CD14-positive monocyte (primary cell): ENCODE measurements around the gene ACSM3. TPM values are rescaled to one million over a fixed set of nuclear protein-coding genes. Genes with fewer than 3 reads are reported as not detected.
A peak's percentile ranks its signal among the peaks of the same experiment; 100 is the strongest.

Source experiments
- DNase-seq, 3 donors: peaks; one replicate each; pipeline ENCODE4 v3.0.0-alpha.2; 2011 to 2022
- H2AFZ ChIP-seq: 2 replicates; pipeline ENCODE4 v1.6.0; 2012; ENCODE audit warnings: mild to moderate bottlenecking, low read depth, low read length, inconsistent platforms; ENCODE audit not compliant: insufficient read depth, poor library complexity, severe bottlenecking
- H3K27ac ChIP-seq, 2 donors: 1 replicate in 1 of 2; 2 replicates in 1 of 2; pipeline ENCODE4 v1.5.1; 2012 to 2013; ENCODE audit warnings: low read length in 2 of 2, control low read depth in 1 of 2, inconsistent platforms in 1 of 2, low read depth in 1 of 2, mild to moderate bottlenecking in 1 of 2
- H3K27me3 ChIP-seq, 2 donors: one replicate each; pipeline versions ENCODE4 v1.6.0 to v1.6.1; 2011 to 2013; ENCODE audit warnings: low read length in 2 of 2; ENCODE audit not compliant: control insufficient read depth in 2 of 2, insufficient read depth in 2 of 2
- H3K36me3 ChIP-seq, 2 donors: replicated peaks in 1 of 2; 1 replicate in 1 of 2; 2 replicates in 1 of 2; pipeline versions ENCODE4 v1.5.1 to v1.6.1; 2012 to 2013; ENCODE audit warnings: low read length in 2 of 2, control low read depth in 1 of 2, inconsistent platforms in 1 of 2, mild to moderate bottlenecking in 1 of 2; ENCODE audit not compliant: insufficient read depth in 2 of 2, control insufficient read depth in 1 of 2
- H3K4me1 ChIP-seq, 2 donors: 1 replicate in 1 of 2; 2 replicates in 1 of 2; pipeline versions ENCODE4 v1.5.1 to v1.6.1; 2012 to 2013; ENCODE audit warnings: low read length in 2 of 2, control low read depth in 1 of 2, inconsistent platforms in 1 of 2, mild to moderate bottlenecking in 1 of 2, moderate library complexity in 1 of 2; ENCODE audit not compliant: insufficient read depth in 2 of 2, control insufficient read depth in 1 of 2
- H3K4me2 ChIP-seq: replicated peaks from 2 replicates; pipeline ENCODE3; 2012; ENCODE audit warnings: low read length, moderate library complexity, mild to moderate bottlenecking; ENCODE audit not compliant: poor library complexity, severe bottlenecking; ENCODE audit errors: extremely low read depth
- H3K4me3 ChIP-seq, 3 experiments: fragments of 200-600 bp in 1 of 3; sonication (generic) in 1 of 3; replicated peaks in 1 of 3; 1 replicate in 2 of 3; 2 replicates in 1 of 3; pipeline ENCODE4 v1.5.1; 2011 to 2013; ENCODE audit warnings: low read length in 3 of 3, mild to moderate bottlenecking in 3 of 3, control low read depth in 2 of 3, low read depth in 2 of 3, inconsistent platforms in 1 of 3, moderate library complexity in 1 of 3
- H3K79me2 ChIP-seq: 2 replicates; pipeline ENCODE4 v1.6.0; 2012; ENCODE audit warnings: mild to moderate bottlenecking, control low read depth, inconsistent platforms, low read length, moderate library complexity; ENCODE audit not compliant: insufficient read depth
- H3K9ac ChIP-seq: 2 replicates; pipeline ENCODE4 v1.6.0; 2017; ENCODE audit warnings: low read length, mild to moderate bottlenecking; ENCODE audit not compliant: insufficient read depth, poor library complexity, severe bottlenecking
- H3K9me3 ChIP-seq, 2 donors: replicated peaks in 1 of 2; 1 replicate in 1 of 2; 2 replicates in 1 of 2; pipeline versions ENCODE4 v1.5.1 to v1.6.1; 2012 to 2013; ENCODE audit warnings: low read length in 2 of 2, control low read depth in 1 of 2; ENCODE audit not compliant: control insufficient read depth in 1 of 2, insufficient read depth in 1 of 2
- H4K20me1 ChIP-seq: 2 replicates; pipeline ENCODE4 v1.6.0; 2012; ENCODE audit warnings: mild to moderate bottlenecking, low read length, control low read depth, moderate library complexity; ENCODE audit not compliant: insufficient read depth
- H3K27ac Mint-ChIP-seq, 7 donors: one replicate each; pipeline ENCODE4 v1.8.0; 2020; ENCODE audit warnings: mild to moderate bottlenecking in 7 of 7, mixed read lengths in 7 of 7, moderate library complexity in 6 of 7, inconsistent platforms in 2 of 7
- H3K27me3 Mint-ChIP-seq, 3 donors: one replicate each; pipeline ENCODE4 v1.8.0; 2021 to 2022; ENCODE audit warnings: low read depth in 3 of 3, mild to moderate bottlenecking in 3 of 3, mixed read lengths in 3 of 3, moderate library complexity in 3 of 3, inconsistent platforms in 1 of 3
- H3K36me3 Mint-ChIP-seq, 2 donors: one replicate each; pipeline ENCODE4 v1.8.0; 2020; ENCODE audit warnings: mixed read lengths in 2 of 2, inconsistent platforms in 1 of 2, mild to moderate bottlenecking in 1 of 2
- H3K4me1 Mint-ChIP-seq: one replicate; pipeline ENCODE4 v1.8.0; 2020; ENCODE audit warnings: mild to moderate bottlenecking, mixed read lengths
- H3K4me3 Mint-ChIP-seq, 2 donors: one replicate each; pipeline ENCODE4 v1.8.0; 2020; ENCODE audit warnings: mild to moderate bottlenecking in 2 of 2, mixed read lengths in 2 of 2, moderate library complexity in 1 of 2
- H3K9me3 Mint-ChIP-seq, 7 donors: one replicate each; pipeline ENCODE4 v1.8.0; 2020 to 2022; ENCODE audit warnings: mixed read lengths in 7 of 7, mild to moderate bottlenecking in 6 of 7, moderate library complexity in 6 of 7, inconsistent platforms in 2 of 7
- WGBS: methylation state at CpG from one replicate; pipeline ENCODE4 v1.1.5; 2013; ENCODE audit warnings: missing lambda C conversion rate; ENCODE audit not compliant: insufficient coverage; 5-methylcytosine and 5-hydroxymethylcytosine counted together
- intact Hi-C, 2 donors: fragments of 100-400 bp; cut with micrococcal nuclease; formaldehyde crosslinking; loops; one replicate each; pipeline versions ENCODE4 v1.15.0 to v1.15.1; 2023
- polyA plus RNA-seq, 3 donors: library from polyadenylated mRNA; depleted of rRNA in 1 of 3; unstranded in 2 of 3; stranded (reverse) in 1 of 3; fragments of 300-500 nt in 2 of 3; fragments of >200 nt in 1 of 3; fragmentation: Illumina TruSeq in 2 of 3; gene quantifications; 1 replicate in 2 of 3; 2 replicates in 1 of 3; pipeline ENCODE4 v1.2.3, GENCODE V29; 2012 to 2021
- TF ChIP-seq, protein P1 (sequence below): fragments of 200-600 bp; IDR thresholded peaks from one replicate; pipeline ENCODE4 v1.8.0; 2022; ENCODE audit warnings: antibody characterized with exemption, mild to moderate bottlenecking

ACSM3 gene
- polyA plus RNA-seq, 3 donors = 1.6 to 5.1 (median 1.9) TPM

DNA sequence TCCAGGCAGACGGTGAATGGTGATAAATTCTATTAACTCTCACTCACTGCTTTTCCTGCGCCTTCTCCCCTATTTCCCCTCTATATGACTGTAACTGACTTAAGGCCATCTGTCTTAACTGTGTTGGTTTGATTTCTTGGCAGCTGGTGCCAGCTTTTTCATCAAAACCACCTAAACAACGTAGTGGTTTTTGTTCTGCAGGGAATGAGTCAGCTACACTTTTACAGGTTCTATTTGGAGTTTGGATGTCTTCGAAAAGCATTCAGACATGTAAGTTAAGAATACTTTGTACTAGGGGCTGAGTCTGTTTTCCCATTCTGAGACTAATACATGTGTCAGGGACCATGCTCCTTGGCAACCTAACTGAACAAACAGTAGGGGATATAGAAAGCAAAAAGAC is 51.0 kb downstream of the ACSM3 start:
- H3K4me3 Mint-ChIP-seq = no peak overlapping the region
- Histone ChIP-seq H3K27me3 (no peaks in the 10 kb centered on the region), H3K79me2 (peaks cover 6% of the 10 kb centered on the region), H3K27ac (no peak overlapping the region), H3K4me3 (no peak overlapping the region), H2AFZ (no peak overlapping the region), H3K9me3 (no peaks in the 10 kb centered on the region), H3K4me2 (no peak overlapping the region), H3K9ac (no peak overlapping the region), H3K4me1 (no peaks in the 10 kb centered on the region), H3K36me3 (peaks cover 5 to 51% of the 10 kb centered on the region in 2 donors), H4K20me1 (no peaks in the 10 kb centered on the region)
- H3K27ac Mint-ChIP-seq = no peak overlapping the region
- H3K9me3 Mint-ChIP-seq = peaks cover 0 to 1% (median 0%) of the 10 kb centered on the region in 7 donors
- H3K4me1 Mint-ChIP-seq = peaks cover 2% of the 10 kb centered on the region
- peaks cover 22 to 37% of the 10 kb centered on the region in 2 donors for H3K36me3 Mint-ChIP-seq
- WGBS = no CpG with 5 or more reads among the region's 4 CpGs
- no peak for DNase-seq
- TF ChIP-seq, protein P1, sequence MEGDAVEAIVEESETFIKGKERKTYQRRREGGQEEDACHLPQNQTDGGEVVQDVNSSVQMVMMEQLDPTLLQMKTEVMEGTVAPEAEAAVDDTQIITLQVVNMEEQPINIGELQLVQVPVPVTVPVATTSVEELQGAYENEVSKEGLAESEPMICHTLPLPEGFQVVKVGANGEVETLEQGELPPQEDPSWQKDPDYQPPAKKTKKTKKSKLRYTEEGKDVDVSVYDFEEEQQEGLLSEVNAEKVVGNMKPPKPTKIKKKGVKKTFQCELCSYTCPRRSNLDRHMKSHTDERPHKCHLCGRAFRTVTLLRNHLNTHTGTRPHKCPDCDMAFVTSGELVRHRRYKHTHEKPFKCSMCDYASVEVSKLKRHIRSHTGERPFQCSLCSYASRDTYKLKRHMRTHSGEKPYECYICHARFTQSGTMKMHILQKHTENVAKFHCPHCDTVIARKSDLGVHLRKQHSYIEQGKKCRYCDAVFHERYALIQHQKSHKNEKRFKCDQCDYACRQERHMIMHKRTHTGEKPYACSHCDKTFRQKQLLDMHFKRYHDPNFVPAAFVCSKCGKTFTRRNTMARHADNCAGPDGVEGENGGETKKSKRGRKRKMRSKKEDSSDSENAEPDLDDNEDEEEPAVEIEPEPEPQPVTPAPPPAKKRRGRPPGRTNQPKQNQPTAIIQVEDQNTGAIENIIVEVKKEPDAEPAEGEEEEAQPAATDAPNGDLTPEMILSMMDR = no peak
- intact Hi-C loops = no loop called here
- H3K27me3 Mint-ChIP-seq = no peaks in the 10 kb centered on the region

DNA sequence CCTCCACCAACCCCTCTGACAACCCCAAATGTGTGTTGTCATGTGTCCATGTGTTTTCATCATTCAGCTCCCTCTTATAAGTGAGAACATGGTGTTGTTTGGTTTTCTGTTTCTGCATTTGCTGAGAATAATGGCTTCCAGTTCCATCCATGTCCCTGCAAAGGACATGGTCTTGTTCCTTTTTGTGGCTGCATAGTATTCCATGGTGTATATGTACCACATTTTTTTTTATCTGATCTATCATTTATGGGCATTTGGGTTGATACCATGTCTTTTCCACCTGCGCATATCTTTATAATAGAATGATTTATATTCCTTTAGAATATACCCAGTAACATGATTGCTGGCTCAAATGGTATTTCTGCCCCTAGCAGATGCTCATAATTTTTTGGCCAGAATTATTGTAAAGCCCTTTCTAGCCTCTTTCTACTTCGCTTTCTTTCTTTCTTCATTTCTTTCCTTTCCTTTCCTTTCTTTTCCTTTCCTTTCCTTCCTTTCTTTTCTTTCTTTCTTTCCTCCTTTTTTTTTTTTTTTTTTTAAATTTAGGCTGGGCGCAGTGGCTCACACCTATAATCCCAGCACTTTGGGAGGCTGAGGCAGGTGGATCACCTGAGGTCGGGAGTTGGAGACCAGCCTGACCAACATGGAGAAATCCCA is 55.2 kb downstream of the ACSM3 start:
- H3K27ac ChIP-seq = no peak overlapping the region
- H3K27ac Mint-ChIP-seq = peak overlapping the region in 1 of 7 donors; percentile 72
- no peaks in the 10 kb centered on the region for H3K79me2 ChIP-seq
- H3K36me3 ChIP-seq = peaks cover 7 to 44% of the 10 kb centered on the region in 2 donors
- H3K9ac ChIP-seq = no peak overlapping the region
- no peaks in the 10 kb centered on the region for H4K20me1 ChIP-seq
- H3K4me3 ChIP-seq = no peak overlapping the region
- intact Hi-C loops = no loop called here
- no peaks in the 10 kb centered on the region for H3K27me3 ChIP-seq
- no peaks in the 10 kb centered on the region for H3K9me3 ChIP-seq
- H3K4me2 ChIP-seq = no peak overlapping the region
- TF ChIP-seq, protein P1 = no peak
- 100% methylated on average over 1 of the region's 4 CpGs for WGBS
- H3K4me3 Mint-ChIP-seq = no peak overlapping the region
- peaks cover 9 to 13% of the 10 kb centered on the region in 2 donors for H3K4me1 ChIP-seq
- H3K36me3 Mint-ChIP-seq = peaks cover 22 to 33% of the 10 kb centered on the region in 2 donors
- no peak overlapping the region for H2AFZ ChIP-seq
- no peak for DNase-seq
- H3K27me3 Mint-ChIP-seq = no peaks in the 10 kb centered on the region
- H3K9me3 Mint-ChIP-seq = peaks cover 0 to 1% (median 0%) of the 10 kb centered on the region in 7 donors
- H3K4me1 Mint-ChIP-seq = peaks cover 15% of the 10 kb centered on the region
